HCT116 (cell line): Measurements from ENCODE around the gene TMEM44. TPM values are rescaled to one million over a fixed set of nuclear protein-coding genes. Genes with fewer than 3 reads are reported as not detected.
A peak's percentile ranks its signal among the peaks of the same experiment; 100 is the strongest.

Experiments
- ATAC-seq: fragments of 200-7000 bp; cut with Tn5 transposase; 2 replicates; pipeline ENCODE4 v1.9.1; 2020; ENCODE audit warnings: mild to moderate bottlenecking, moderate library complexity
- BruUV-seq: library from RNA; stranded (reverse); fragments of 400-500 nt; replicated peaks from 2 replicates; lab custom pipeline; 2021; lab: Mats Ljungman, UMichigan
- CTCF ChIA-PET: fragments of 300-600 bp; sonication (Branson Sonifier 250); formaldehyde crosslinking; loops from one replicate; lab custom pipeline; 2021; ENCODE audit warnings: antibody characterized with exemption; lab: Charles Lee
- POLR2A ChIA-PET: fragments of 300-600, 350-600 bp; sonication (Branson Sonifier 250); formaldehyde crosslinking; loops from one replicate; lab custom pipeline; 2021; ENCODE audit warnings: antibody characterized with exemption; lab: Charles Lee
- RAD21 ChIA-PET, 2 experiments: fragments of 300-600 bp; sonication (Branson Sonifier 250); formaldehyde crosslinking; loops; one replicate each; lab custom pipeline; 2023; ENCODE audit warnings: low total read pairs in 2 of 2; ENCODE audit not compliant: uncharacterized antibody in 2 of 2, unreplicated experiment in 2 of 2, low non-redundant PET in 1 of 2; lab: Charles Lee
- DNase-seq: peaks from one replicate; pipeline ENCODE4 v3.0.0-alpha.2; 2010; ENCODE audit warnings: low read depth, low spot score
- H2AFZ ChIP-seq: fragments of 200-600 bp; shearing (Covaris generic), sonication (generic); 2 replicates; pipeline ENCODE4 v1.6.1; 2017; ENCODE audit warnings: low read depth, mixed run types, mixed read lengths, antibody characterized with exemption, low read length; ENCODE audit not compliant: poor library complexity, severe bottlenecking
- H3K27ac ChIP-seq: 2 replicates; pipeline ENCODE4 v1.5.1; 2012; ENCODE audit warnings: low read depth, low read length
- H3K27me3 ChIP-seq: fragments of 200-600 bp; sonication (generic); 2 replicates; pipeline ENCODE4 v1.6.1; 2016; ENCODE audit warnings: mixed run types, low read length, mixed read lengths; ENCODE audit not compliant: insufficient read depth
- H3K36me3 ChIP-seq, 2 experiments: fragments of 200-500 bp in 1 of 2; fragments of 200-600 bp in 1 of 2; sonication (Bioruptor generic) in 1 of 2; sonication (generic) in 1 of 2; 2 replicates each; pipeline versions ENCODE4 v1.5.1 to v1.6.1; 2014 to 2016; ENCODE audit warnings: low read length in 2 of 2, inconsistent platforms in 1 of 2, mixed read lengths in 1 of 2, mixed run types in 1 of 2; ENCODE audit not compliant: insufficient read depth in 2 of 2, control insufficient read depth in 1 of 2
- H3K4me1 ChIP-seq, 2 experiments: fragments of 200-600 bp in 1 of 2; sonication (generic) in 1 of 2; 2 replicates each; pipeline versions ENCODE4 v1.5.1 to v1.6.1; 2012 to 2017; ENCODE audit warnings: low read length in 2 of 2, inconsistent platforms in 1 of 2, mild to moderate bottlenecking in 1 of 2, mixed read lengths in 1 of 2, mixed run types in 1 of 2, moderate library complexity in 1 of 2; ENCODE audit not compliant: insufficient read depth in 2 of 2, control insufficient read depth in 1 of 2
- H3K4me2 ChIP-seq: fragments of 200-600 bp; sonication (generic); 2 replicates; pipeline ENCODE4 v1.6.1; 2017; ENCODE audit warnings: mixed run types, low read length, mixed read lengths
- H3K4me3 ChIP-seq, 2 experiments: fragments of 200-600 bp in 1 of 2; sonication (generic) in 1 of 2; replicated peaks in 1 of 2; 2 replicates each; pipeline ENCODE4 v1.5.1; 2011 to 2016; ENCODE audit warnings: low read length in 2 of 2, control low read depth in 1 of 2, low read depth in 1 of 2, mild to moderate bottlenecking in 1 of 2, mixed read lengths in 1 of 2, mixed run types in 1 of 2
- H3K79me2 ChIP-seq: fragments of 200-600 bp; sonication (generic); 2 replicates; pipeline ENCODE4 v1.6.1; 2017; ENCODE audit warnings: mild to moderate bottlenecking, mixed run types, low read length, moderate library complexity, mixed read lengths; ENCODE audit not compliant: insufficient read depth
- H3K9ac ChIP-seq: fragments of 200-600 bp; sonication (generic); 2 replicates; pipeline ENCODE4 v1.6.1; 2016; ENCODE audit warnings: low read length, mixed read lengths
- H3K9me2 ChIP-seq: fragments of 200-600 bp; sonication (generic), shearing (Covaris generic); 2 replicates; pipeline ENCODE4 v1.6.1; 2017; ENCODE audit warnings: mixed run types, mild to moderate bottlenecking, moderate library complexity; ENCODE audit not compliant: insufficient read depth
- H3K9me3 ChIP-seq, 2 experiments: fragments of 200-500 bp in 1 of 2; fragments of 200-600 bp in 1 of 2; sonication (Bioruptor generic) in 1 of 2; sonication (generic) in 1 of 2; 2 replicates each; pipeline ENCODE4 v1.6.1; 2014 to 2017; ENCODE audit warnings: low read length in 2 of 2, mixed read lengths in 2 of 2, inconsistent platforms in 1 of 2, low read depth in 1 of 2, mild to moderate bottlenecking in 1 of 2, mixed run types in 1 of 2, moderate library complexity in 1 of 2; ENCODE audit not compliant: control insufficient read depth in 1 of 2, insufficient read depth in 1 of 2
- H4K20me1 ChIP-seq: fragments of 200-600 bp; sonication (generic), shearing (Covaris generic); 2 replicates; pipeline ENCODE4 v1.6.1; 2017; ENCODE audit warnings: mixed run types, mild to moderate bottlenecking, moderate library complexity; ENCODE audit not compliant: insufficient read depth
- CEBPB ChIP-seq: IDR thresholded peaks from 2 replicates; pipeline ENCODE4 v1.6.1; 2012; ENCODE audit warnings: low read depth
- EGR1 ChIP-seq: IDR thresholded peaks from 2 replicates; pipeline ENCODE4 v1.6.1; 2012; ENCODE audit warnings: low read depth
- ELF1 ChIP-seq: IDR thresholded peaks from 2 replicates; pipeline ENCODE4 v1.6.1; 2012; ENCODE audit warnings: low read depth, borderline replicate concordance
- EZH2phosphoT487 ChIP-seq: fragments of 200-600 bp; IDR thresholded peaks from 2 replicates; pipeline ENCODE4 v1.6.1; 2018; ENCODE audit warnings: antibody characterized with exemption, borderline replicate concordance
- JUND ChIP-seq: IDR thresholded peaks from 2 replicates; pipeline ENCODE4 v1.6.1; 2012
- POLR2AphosphoS5 ChIP-seq: IDR thresholded peaks from 2 replicates; pipeline ENCODE4 v1.6.1; 2011; ENCODE audit warnings: mild to moderate bottlenecking, low read depth, low read length, moderate library complexity
- RAD21 ChIP-seq: IDR thresholded peaks from 2 replicates; pipeline ENCODE4 v1.6.1; 2012; ENCODE audit warnings: low read depth, mild to moderate bottlenecking
- SIN3A ChIP-seq: IDR thresholded peaks from 2 replicates; pipeline ENCODE4 v1.6.1; 2012; ENCODE audit warnings: low read depth
- SP1 ChIP-seq: IDR thresholded peaks from 2 replicates; pipeline ENCODE4 v1.6.1; 2012; ENCODE audit warnings: low read depth
- SRF ChIP-seq: IDR thresholded peaks from 2 replicates; pipeline ENCODE4 v1.6.1; 2012; ENCODE audit warnings: low read depth
- TCF7L2 ChIP-seq: IDR thresholded peaks from 2 replicates; pipeline ENCODE4 v1.7.0; 2011; ENCODE audit warnings: borderline replicate concordance, inconsistent platforms; ENCODE audit not compliant: insufficient read depth, insufficient read length; ENCODE audit errors: extremely low read depth
- YY1 ChIP-seq: IDR thresholded peaks from 2 replicates; pipeline ENCODE4 v1.6.1; 2011; ENCODE audit warnings: low read length, low read depth, moderate library complexity, mild to moderate bottlenecking; ENCODE audit not compliant: insufficient replicate concordance; ENCODE audit errors: extremely low read depth
- ZFX ChIP-seq: fragments of 450-650 bp; IDR thresholded peaks from 2 replicates; pipeline ENCODE4 v1.6.1; 2017
- ZNF274 ChIP-seq: fragments of 200-500 bp; sonication (Bioruptor generic); IDR thresholded peaks from 2 replicates; pipeline ENCODE4 v1.6.1; 2014; ENCODE audit warnings: mild to moderate bottlenecking, low read depth, low read length, inconsistent platforms
- intact Hi-C: fragments of 100-400 bp; cut with micrococcal nuclease; formaldehyde crosslinking; loops from 2 replicates; pipeline ENCODE4 v1.10.0; 2022
- total RNA-seq: library from RNA; stranded (reverse); gene quantifications from one replicate; pipeline ENCODE4 v1.2.1, GENCODE V29; 2021; ENCODE audit not compliant: unreplicated experiment
- TF ChIP-seq, protein P1 (sequence below), 3 experiments: fragments of 200-600 bp in 1 of 3; sonication (generic) in 1 of 3; IDR thresholded peaks in 2 of 3; conservative IDR thresholded peaks in 1 of 3; 2 replicates each; pipeline ENCODE4 v1.5.1; 2012 to 2017; ENCODE audit warnings: low read depth in 2 of 3, low read length in 2 of 3, antibody characterized with exemption in 1 of 3, borderline replicate concordance in 1 of 3, control low read depth in 1 of 3, mild to moderate bottlenecking in 1 of 3, mixed read lengths in 1 of 3, mixed run types in 1 of 3, moderate library complexity in 1 of 3; ENCODE audit not compliant: insufficient read depth in 1 of 3
- TF ChIP-seq, protein P2 (sequence below): IDR thresholded peaks from 2 replicates; pipeline ENCODE4 v1.6.1; 2012

The TMEM44 gene
- total RNA-seq, 1 experiment from 2014 or later = 30.3 TPM

DNA sequence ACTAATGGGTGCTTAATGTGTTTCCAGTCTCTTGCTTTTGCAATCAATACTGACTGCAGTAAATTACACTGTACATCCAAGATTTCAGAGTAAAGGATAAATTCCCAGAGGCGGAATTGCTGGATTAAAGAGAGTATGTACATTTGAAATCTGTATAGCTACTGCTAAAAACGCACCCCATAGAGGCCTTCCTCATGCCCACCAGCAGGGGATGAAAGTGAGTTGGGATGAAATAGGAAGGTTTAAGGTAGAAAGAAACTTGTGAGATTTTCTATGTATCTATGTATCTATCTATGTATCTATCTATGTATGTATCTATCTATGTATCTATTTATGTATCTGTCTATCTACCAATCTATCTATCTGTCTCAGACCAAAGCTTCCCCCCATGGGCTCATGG is 28.4 kb downstream of the TMEM44 start:
- POLR2A ChIA-PET = no interaction called here
- intact Hi-C loops = no loop called here
- no peak for TF ChIP-seq JUND
- TF ChIP-seq SRF = no peak
- peak; percentile 28; the same call in 1 of the 2 replicates for TF ChIP-seq RAD21
- TF ChIP-seq, protein P1, sequence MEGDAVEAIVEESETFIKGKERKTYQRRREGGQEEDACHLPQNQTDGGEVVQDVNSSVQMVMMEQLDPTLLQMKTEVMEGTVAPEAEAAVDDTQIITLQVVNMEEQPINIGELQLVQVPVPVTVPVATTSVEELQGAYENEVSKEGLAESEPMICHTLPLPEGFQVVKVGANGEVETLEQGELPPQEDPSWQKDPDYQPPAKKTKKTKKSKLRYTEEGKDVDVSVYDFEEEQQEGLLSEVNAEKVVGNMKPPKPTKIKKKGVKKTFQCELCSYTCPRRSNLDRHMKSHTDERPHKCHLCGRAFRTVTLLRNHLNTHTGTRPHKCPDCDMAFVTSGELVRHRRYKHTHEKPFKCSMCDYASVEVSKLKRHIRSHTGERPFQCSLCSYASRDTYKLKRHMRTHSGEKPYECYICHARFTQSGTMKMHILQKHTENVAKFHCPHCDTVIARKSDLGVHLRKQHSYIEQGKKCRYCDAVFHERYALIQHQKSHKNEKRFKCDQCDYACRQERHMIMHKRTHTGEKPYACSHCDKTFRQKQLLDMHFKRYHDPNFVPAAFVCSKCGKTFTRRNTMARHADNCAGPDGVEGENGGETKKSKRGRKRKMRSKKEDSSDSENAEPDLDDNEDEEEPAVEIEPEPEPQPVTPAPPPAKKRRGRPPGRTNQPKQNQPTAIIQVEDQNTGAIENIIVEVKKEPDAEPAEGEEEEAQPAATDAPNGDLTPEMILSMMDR (IDR thresholded peaks at IDR 0.05 in 2 of 3, conservative IDR thresholded peaks at IDR 0.05 in 1 of 3; ENCODE audit: borderline replicate concordance in 1 of 3, insufficient read depth in 1 of 3, low read depth in 2 of 3, low read length in 2 of 3) = peak; percentile 5 to 57 (median 53); a peak in 4 of 6 replicates

DNA sequence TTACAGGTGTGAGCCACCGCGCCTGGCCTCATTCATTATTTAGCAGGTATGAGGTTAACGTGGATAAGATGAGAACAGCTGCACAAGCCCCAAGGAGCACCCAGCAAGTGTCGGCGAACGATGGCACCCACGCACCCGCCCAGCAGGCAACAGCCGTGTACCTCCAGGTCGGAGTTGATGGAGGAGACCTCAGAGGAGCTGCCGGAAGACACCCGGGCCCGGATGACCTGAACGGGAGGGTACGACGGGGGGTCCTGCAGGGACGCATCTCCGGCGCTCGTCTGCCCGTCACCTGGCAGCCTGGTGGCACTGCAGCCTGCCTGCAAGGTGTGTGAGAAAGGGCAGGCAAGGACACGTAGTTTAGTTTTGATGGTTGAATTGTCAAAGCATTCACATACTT is 29.1 kb downstream of the TMEM44 start:
- H3K36me3 ChIP-seq = 0 out of 4 replicates have a peak, but pooled peaks cover 0 to 3% of the 10 kb centered on the region in 2 experiments
- intact Hi-C loops = no loop called here
- H3K79me2 ChIP-seq = no peaks in the 10 kb centered on the region
- H3K4me1 ChIP-seq = no peaks in the 10 kb centered on the region
- no peak overlapping the region for H2AFZ ChIP-seq
- CTCF ChIA-PET = interaction anchor here (0.6 to 1.6 kb wide), 3 partner anchors 10 to 133 kb away, joined by 3 to 13 read pairs (median 4); no protein-coding TSS in a partner anchor
- no TSS peak for BruUV-seq
- H3K27me3 ChIP-seq = no peaks in the 10 kb centered on the region
- ATAC-seq = no peak
- POLR2A ChIA-PET = no interaction called here
- H4K20me1 ChIP-seq = no peaks in the 10 kb centered on the region
- no peak overlapping the region for H3K9ac ChIP-seq
- H3K9me2 ChIP-seq = no peaks in the 10 kb centered on the region
- no peak overlapping the region for H3K4me2 ChIP-seq
- H3K4me3 ChIP-seq = no peak overlapping the region
- H3K9me3 ChIP-seq = no peaks in the 10 kb centered on the region
- no peak overlapping the region for H3K27ac ChIP-seq
- RAD21 ChIA-PET = no interaction called here
- DNase-seq = no peak
- TF ChIP-seq, protein P2, sequence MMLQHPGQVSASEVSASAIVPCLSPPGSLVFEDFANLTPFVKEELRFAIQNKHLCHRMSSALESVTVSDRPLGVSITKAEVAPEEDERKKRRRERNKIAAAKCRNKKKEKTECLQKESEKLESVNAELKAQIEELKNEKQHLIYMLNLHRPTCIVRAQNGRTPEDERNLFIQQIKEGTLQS = no peak
- TF ChIP-seq ZFX (no peak), YY1 (no peak), TCF7L2 (no peak), EGR1 (no peak), SP1 (no peak), SIN3A (no peak), RAD21 (no peak), EZH2phosphoT487 (no peak), ZNF274 (no peak), ELF1 (no peak), CEBPB (no peak), POLR2AphosphoS5 (no peak), JUND (no peak)
- TF ChIP-seq, protein P1 (IDR thresholded peaks at IDR 0.05 in 2 of 3, conservative IDR thresholded peaks at IDR 0.05 in 1 of 3; ENCODE audit: borderline replicate concordance in 1 of 3, insufficient read depth in 1 of 3, low read depth in 2 of 3, low read length in 2 of 3) = no peak

More for the DNA sequence above, 28.4 kb downstream of the TMEM44 start:
- no peak overlapping the region for H3K27ac ChIP-seq
- no TSS peak for BruUV-seq
- no peaks in the 10 kb centered on the region for H3K9me2 ChIP-seq
- no peak overlapping the region for H3K4me3 ChIP-seq
- ATAC-seq = peak; percentile 61
- no peaks in the 10 kb centered on the region for H3K9me3 ChIP-seq
- RAD21 ChIA-PET = no interaction called here
- H3K4me2 ChIP-seq = no peak overlapping the region
- H3K36me3 ChIP-seq = 0 out of 4 replicates have a peak, but pooled peaks cover 0 to 3% of the 10 kb centered on the region in 2 experiments
- H3K79me2 ChIP-seq = no peaks in the 10 kb centered on the region
- H4K20me1 ChIP-seq = no peaks in the 10 kb centered on the region
- CTCF ChIA-PET = interaction anchor here (1.0 to 1.6 kb wide), 2 partner anchors 10 to 29 kb away, joined by 4 to 13 read pairs; no protein-coding TSS in a partner anchor
- H3K4me1 ChIP-seq = no peaks in the 10 kb centered on the region
- H2AFZ ChIP-seq = no peak overlapping the region
- DNase-seq = no peak
- no peak overlapping the region for H3K9ac ChIP-seq
- no peaks in the 10 kb centered on the region for H3K27me3 ChIP-seq
